AG09319 (cell line): Measurements from ENCODE around the gene SLC24A4.
A peak's percentile ranks its signal among the peaks of the same experiment; 100 is the strongest.

Source experiments
- DNase-seq: peaks from one replicate; pipeline ENCODE4 v3.0.0-alpha.2; 2010; ENCODE audit warnings: low read depth; ENCODE audit errors: extremely low read depth
- TF ChIP-seq, protein P1 (sequence below): IDR thresholded peaks from 2 replicates; pipeline ENCODE4 v1.5.1; 2011; ENCODE audit warnings: low read depth, mild to moderate bottlenecking, inconsistent platforms, low read length, moderate library complexity

The SLC24A4 gene

DNA sequence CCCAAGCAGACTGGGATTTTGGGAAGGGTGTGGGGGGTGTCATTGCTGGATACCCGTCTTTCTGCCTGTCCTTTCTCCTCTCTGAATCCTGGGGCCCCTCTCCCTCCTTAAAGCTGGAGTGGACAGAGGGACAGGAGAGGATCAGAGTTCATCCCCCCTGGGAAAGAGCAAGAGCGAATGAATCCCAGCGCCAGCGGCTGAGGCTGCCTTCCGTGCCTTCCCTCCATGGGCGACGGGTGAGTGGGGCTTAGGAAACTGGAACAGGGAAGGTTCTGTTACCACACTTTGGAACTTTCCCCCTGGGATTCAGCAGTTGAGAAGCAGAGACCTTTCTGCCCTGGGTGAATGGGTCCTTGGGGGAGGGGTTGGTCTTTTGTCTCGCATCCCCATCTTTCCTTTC, 174.4 kb downstream of the SLC24A4 start:
- no peak for DNase-seq
- TF ChIP-seq, protein P1, sequence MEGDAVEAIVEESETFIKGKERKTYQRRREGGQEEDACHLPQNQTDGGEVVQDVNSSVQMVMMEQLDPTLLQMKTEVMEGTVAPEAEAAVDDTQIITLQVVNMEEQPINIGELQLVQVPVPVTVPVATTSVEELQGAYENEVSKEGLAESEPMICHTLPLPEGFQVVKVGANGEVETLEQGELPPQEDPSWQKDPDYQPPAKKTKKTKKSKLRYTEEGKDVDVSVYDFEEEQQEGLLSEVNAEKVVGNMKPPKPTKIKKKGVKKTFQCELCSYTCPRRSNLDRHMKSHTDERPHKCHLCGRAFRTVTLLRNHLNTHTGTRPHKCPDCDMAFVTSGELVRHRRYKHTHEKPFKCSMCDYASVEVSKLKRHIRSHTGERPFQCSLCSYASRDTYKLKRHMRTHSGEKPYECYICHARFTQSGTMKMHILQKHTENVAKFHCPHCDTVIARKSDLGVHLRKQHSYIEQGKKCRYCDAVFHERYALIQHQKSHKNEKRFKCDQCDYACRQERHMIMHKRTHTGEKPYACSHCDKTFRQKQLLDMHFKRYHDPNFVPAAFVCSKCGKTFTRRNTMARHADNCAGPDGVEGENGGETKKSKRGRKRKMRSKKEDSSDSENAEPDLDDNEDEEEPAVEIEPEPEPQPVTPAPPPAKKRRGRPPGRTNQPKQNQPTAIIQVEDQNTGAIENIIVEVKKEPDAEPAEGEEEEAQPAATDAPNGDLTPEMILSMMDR: no peak

DNA sequence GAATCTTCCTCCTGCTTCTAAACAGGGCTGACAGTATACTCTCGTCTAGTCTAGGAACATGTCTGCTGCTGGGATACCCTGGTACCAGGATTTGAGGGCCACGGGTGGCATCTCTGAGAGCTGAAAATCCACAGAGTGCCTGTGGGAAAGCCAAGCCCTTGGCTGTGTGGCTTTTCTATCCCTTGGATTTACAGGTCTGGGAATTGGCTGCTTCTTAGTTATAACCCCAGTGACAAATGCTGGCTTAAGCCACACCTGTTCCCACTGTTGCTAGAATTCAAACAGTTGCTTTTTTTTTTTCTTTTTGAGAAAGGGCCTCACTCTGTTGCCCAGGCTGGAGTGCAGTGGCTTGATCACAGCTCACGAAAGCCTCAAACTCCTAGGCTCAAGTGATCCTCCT, 176.3 kb downstream of the SLC24A4 start:
- DNase-seq: no peak
- TF ChIP-seq, protein P1: no peak

DNA sequence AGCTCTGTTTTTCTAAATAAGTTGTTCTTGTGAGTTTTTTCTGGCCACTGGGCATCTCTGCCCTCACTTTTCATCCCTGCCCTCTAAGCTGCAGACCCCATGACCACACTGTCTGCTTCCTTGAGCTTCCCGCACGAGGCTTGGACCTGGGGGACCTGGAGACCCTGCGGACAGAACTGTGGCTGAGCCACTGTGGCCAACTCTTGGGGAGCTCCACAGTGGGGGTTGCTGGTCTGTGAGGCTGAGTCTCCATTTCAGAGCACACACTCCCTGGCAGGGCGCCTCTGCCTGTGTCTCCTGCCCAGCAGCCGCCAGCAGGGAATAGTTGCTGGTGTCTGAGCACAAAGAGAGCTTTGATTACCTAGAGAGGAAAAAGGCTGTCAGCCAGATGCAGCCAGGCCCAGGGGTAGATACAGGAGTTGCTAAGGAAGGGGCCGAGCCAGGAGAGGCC, 177.6 kb downstream of the SLC24A4 start:
- no peak for DNase-seq
- TF ChIP-seq, protein P1: no peak

DNA sequence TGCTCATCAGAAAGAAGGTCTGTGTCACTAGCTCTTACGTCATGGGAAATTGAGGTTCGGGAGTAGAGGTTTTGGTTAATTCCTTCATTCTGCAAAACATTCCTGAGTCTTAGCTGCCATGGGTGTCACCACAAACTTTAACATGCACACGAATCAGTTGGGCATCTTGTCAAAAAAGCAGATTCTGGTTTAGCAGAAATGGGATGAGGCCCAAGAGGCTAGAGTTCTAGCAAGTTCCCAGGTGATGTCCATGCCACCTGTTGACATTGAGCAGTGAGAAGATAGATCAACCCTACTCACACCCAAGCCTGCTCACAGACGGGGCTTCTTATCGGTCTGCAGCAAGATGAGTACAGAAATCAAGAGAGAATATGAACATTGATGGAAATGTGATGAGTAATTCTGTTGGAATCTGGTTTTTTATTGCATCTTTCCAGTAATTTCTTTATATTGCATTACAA, 179.0 kb downstream of the SLC24A4 start:
- peak; percentile 59 for DNase-seq
- TF ChIP-seq, protein P1: no peak

DNA sequence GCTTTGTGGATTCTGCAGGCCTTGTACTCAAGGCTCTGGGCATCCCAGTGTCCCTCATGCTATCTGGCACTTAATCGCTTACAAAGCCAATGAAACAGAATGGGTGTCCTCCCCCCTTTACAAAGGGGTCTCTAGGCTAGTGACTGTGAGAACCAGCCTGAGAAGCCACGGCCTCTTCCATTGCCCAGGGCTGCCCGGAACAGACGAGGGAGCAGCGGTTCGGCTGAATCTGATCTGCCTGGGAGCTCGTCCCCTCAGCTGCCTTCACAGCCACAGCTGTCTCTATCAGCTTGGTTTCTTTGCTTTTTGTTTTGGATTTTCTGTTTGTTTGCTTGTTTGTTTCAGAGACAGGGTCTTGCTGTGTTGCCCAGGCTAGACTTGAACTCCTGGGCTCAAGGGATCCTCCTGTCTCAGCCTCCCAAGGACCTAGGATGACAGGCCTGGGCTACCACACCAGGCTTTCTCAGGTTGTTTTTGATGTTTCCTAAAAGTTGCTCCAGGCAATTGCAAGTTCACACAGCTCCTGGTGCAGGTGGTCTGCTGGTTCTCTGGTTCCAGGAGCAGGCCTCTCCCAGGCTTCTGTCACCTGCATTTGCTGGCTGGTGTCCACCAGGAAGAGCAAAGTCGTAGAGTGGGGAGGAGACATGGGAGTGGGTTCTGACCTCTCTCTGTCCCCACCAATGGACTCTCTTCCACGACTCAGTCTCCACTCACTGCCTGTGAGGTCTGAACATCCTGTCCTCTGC, 179.7 kb downstream of the SLC24A4 start:
- TF ChIP-seq, protein P1: no peak
- DNase-seq: no peak

DNA sequence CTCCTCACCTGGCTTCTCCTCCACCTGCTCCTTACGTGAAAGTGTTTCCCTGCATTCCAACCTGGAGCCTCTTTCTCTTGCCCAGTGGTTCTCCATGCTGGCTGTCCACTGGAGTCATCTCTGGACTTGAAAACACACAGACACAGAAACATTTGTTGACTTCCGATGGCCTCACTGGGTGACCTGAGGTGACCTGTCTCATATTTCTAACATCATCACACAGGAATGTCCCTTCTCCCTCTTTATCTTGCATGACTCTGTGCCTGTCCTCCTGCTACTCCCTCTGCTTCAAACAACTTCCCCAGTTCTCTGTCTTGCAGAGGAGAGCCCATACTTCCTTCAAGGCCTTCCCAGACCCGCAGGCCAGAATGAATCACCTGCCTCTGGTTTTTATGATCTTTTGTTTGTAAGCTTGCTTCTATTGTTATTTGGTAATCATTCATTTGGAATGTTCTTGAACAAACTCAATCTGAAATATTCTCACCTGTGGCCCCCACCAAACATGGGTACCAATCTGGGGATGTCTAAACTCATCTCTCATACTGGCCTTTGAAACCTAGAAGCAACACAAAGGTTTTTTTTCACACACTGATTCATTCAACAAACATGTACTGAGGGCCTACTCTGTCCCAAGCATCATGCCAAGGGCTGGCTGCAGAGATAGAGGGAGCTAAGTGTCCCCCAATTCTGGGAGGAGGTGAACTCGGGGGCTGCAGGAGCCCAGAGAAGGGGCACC, 181.0 kb downstream of the SLC24A4 start:
- no peak for DNase-seq
- TF ChIP-seq, protein P1: no peak

GRCh38 chr14:92505826-92506225, 182.9 kb downstream of the SLC24A4 start:
- DNase-seq: no peak
- TF ChIP-seq, protein P1: no peak
